Brain microvascular endothelial cell (primary cell): ENCODE measurements around the gene LAMA5.

Experiments
- DNase-seq: peaks from one replicate; pipeline ENCODE4 v3.0.0-alpha.2; 2020
- H3K27ac ChIP-seq: fragments of 250-450 bp; sonication (Bioruptor Pico); 2 replicates; pipeline ENCODE4 v1.5.1; 2020; ENCODE audit warnings: mild to moderate bottlenecking, moderate library complexity
- H3K27me3 ChIP-seq: fragments of 250-450 bp; sonication (Bioruptor Pico); replicated peaks from 2 replicates; pipeline ENCODE4 v1.5.1; 2020; ENCODE audit warnings: mild to moderate bottlenecking
- H3K36me3 ChIP-seq: fragments of 250-450 bp; sonication (Bioruptor Pico); replicated peaks from 2 replicates; pipeline ENCODE4 v1.5.1; 2020; ENCODE audit warnings: mild to moderate bottlenecking
- H3K4me3 ChIP-seq: 2 replicates; pipeline ENCODE4 v1.5.1; 2011; ENCODE audit warnings: low read depth, mild to moderate bottlenecking, control low read depth, low read length, moderate library complexity
- CTCF ChIP-seq: IDR thresholded peaks from 2 replicates; pipeline ENCODE4 v1.5.1; 2011; ENCODE audit warnings: low read depth, mild to moderate bottlenecking, moderate library complexity, low read length, control low read depth, inconsistent platforms; ENCODE audit errors: missing control alignments
- in situ Hi-C: cut with HindIII; loops from 2 replicates; pipeline ENCODE4 v1.10.0; 2017; ENCODE audit warnings: low sequenced_read_pairs, low pct_ligation_motif_present

LAMA5 gene

GRCh38 chr20:62280303-62280702, 86.8 kb downstream of the LAMA5 start:
- DNase-seq, result no peak
- in situ Hi-C loops, result loop anchor here (25.0 kb wide), 1 partner anchor 107 kb away; the partner anchor contains the start of gene RPS21
- Histone ChIP-seq H3K36me3 (peaks cover 51% of the 10 kb centered on the region), H3K27me3 (no peaks in the 10 kb centered on the region), H3K4me3 (no peak overlapping the region), H3K27ac (no peak overlapping the region)
- no peak for TF ChIP-seq CTCF

GRCh38 chr20:62277253-62277652, 89.9 kb downstream of the LAMA5 start:
- in situ Hi-C loops, result loop anchor here (25.0 kb wide), 1 partner anchor 110 kb away; the partner anchor contains the start of gene RPS21
- Histone ChIP-seq H3K27me3 (no peaks in the 10 kb centered on the region), H3K27ac (no peak overlapping the region), H3K36me3 (peaks cover 40% of the 10 kb centered on the region), H3K4me3 (no peak overlapping the region)
- no peak for TF ChIP-seq CTCF
- DNase-seq, result no peak

- no peak overlapping the region for H3K27ac ChIP-seq
- in situ Hi-C loops, result loop anchor here (25.0 kb wide), 1 partner anchor 111 kb away; the partner anchor contains the start of gene RPS21
- peaks cover 39% of the 10 kb centered on the region for H3K36me3 ChIP-seq
- no peaks in the 10 kb centered on the region for H3K27me3 ChIP-seq
- no peak for TF ChIP-seq CTCF
- DNase-seq, result no peak
- no peak overlapping the region for H3K4me3 ChIP-seq
These were observed 90.7 kb downstream of the LAMA5 start for GRCh38 chr20:62276439-62276838.

- in situ Hi-C loops, result loop anchor here (25.0 kb wide), 1 partner anchor 112 kb away; the partner anchor contains the start of gene RPS21
- DNase-seq, result no peak
- Histone ChIP-seq H3K36me3 (peaks cover 27% of the 10 kb centered on the region), H3K27me3 (no peaks in the 10 kb centered on the region), H3K27ac (no peak overlapping the region), H3K4me3 (no peak overlapping the region)
- no peak for TF ChIP-seq CTCF
These were observed 91.9 kb downstream of the LAMA5 start for GRCh38 chr20:62275219-62275618.

- no peak for DNase-seq
- H3K36me3 ChIP-seq, result peaks cover 19% of the 10 kb centered on the region
- TF ChIP-seq CTCF, result no peak
- in situ Hi-C loops, result no loop called here
- no peak overlapping the region for H3K4me3 ChIP-seq
- H3K27ac ChIP-seq, result no peak overlapping the region
- no peaks in the 10 kb centered on the region for H3K27me3 ChIP-seq
These were observed 92.7 kb downstream of the LAMA5 start for GRCh38 chr20:62274332-62274950.

- Histone ChIP-seq H3K27ac (no peak overlapping the region), H3K27me3 (no peaks in the 10 kb centered on the region), H3K36me3 (peaks cover 17% of the 10 kb centered on the region), H3K4me3 (no peak overlapping the region)
- DNase-seq, result no peak
- in situ Hi-C loops, result no loop called here
- no peak for TF ChIP-seq CTCF
These were observed 93.7 kb downstream of the LAMA5 start for GRCh38 chr20:62273416-62273815.
